LNCaP clone FGC (cell line): Measurements from ENCODE around the gene SLC2A4.

Source experiments
- DNase-seq: peaks from one replicate; pipeline ENCODE4 v3.0.0-alpha.2; 2011; ENCODE audit warnings: low read depth
- H3K4me3 ChIP-seq: 2 replicates; pipeline ENCODE4 v1.5.1; 2011; ENCODE audit warnings: mild to moderate bottlenecking, low read depth, low read length, control low read depth
- TF ChIP-seq, protein P1 (sequence below): IDR thresholded peaks from 2 replicates; pipeline ENCODE4 v1.5.1; 2012; ENCODE audit warnings: mild to moderate bottlenecking; ENCODE audit not compliant: control insufficient read depth, insufficient read depth; ENCODE audit errors: extremely low read depth

The SLC2A4 gene

DNA sequence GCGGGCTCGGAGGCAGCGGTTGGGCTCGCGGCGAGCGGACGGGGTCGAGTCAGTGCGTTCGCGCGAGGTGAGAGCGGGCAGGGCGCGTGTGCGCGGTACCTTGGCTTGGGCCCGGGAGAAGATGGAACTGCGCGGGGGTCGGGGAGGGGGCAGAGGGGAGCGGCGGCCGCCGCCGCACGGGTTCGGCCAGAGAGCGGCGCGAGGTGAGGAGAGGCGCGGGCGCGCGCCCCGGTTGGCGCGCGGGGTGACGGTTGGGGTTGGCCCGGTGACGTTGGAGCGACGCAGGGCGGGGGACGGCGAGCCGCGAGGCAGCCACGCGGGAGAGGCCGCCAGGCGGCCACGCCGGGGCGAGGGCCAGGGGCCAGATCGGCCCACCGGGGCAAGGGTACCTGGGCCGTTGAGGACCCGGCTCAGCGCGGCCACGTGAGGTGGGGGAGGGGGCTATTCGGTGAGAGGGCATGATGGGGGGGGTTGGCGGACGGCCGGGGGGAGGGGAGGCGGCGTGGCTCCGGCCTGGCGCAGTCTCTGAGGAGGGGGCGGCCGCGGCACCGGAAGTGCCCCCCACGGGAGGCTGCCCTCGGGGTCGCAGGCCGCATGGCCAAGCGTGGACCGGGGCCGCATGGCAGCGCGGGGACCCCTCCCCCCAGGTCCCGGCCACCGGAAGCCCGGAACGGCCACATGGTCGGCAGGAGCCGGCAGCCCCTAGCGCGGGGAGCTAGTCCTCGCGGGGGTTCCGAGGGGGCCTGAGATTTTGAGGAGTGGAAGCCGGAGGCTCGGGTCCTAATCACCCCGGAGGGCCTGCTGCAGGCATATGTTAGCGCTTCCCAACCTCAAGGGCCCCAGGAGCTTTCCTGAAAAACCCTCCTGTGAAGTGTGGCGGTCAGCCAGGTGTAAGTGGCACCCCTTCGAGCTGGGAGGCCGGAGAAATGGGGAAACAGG lies 26.4 kb downstream of the SLC2A4 start:
- DNase-seq, result no peak
- peak overlapping the region; percentile 66 for H3K4me3 ChIP-seq
- TF ChIP-seq, protein P1, sequence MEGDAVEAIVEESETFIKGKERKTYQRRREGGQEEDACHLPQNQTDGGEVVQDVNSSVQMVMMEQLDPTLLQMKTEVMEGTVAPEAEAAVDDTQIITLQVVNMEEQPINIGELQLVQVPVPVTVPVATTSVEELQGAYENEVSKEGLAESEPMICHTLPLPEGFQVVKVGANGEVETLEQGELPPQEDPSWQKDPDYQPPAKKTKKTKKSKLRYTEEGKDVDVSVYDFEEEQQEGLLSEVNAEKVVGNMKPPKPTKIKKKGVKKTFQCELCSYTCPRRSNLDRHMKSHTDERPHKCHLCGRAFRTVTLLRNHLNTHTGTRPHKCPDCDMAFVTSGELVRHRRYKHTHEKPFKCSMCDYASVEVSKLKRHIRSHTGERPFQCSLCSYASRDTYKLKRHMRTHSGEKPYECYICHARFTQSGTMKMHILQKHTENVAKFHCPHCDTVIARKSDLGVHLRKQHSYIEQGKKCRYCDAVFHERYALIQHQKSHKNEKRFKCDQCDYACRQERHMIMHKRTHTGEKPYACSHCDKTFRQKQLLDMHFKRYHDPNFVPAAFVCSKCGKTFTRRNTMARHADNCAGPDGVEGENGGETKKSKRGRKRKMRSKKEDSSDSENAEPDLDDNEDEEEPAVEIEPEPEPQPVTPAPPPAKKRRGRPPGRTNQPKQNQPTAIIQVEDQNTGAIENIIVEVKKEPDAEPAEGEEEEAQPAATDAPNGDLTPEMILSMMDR, result no peak

GRCh38 chr17:7308625-7309433 lies 27.3 kb downstream of the SLC2A4 start:
- H3K4me3 ChIP-seq, result peak overlapping the region; percentile 66
- DNase-seq, result no peak
- TF ChIP-seq, protein P1, result no peak

GRCh38 chr17:7309628-7310027 lies 28.1 kb downstream of the SLC2A4 start:
- no peak for DNase-seq
- H3K4me3 ChIP-seq, result peak overlapping the region; percentile 66
- TF ChIP-seq, protein P1, result no peak

- TF ChIP-seq, protein P1, result no peak
- no peak for DNase-seq
- no peak overlapping the region for H3K4me3 ChIP-seq
These were observed 29.7 kb downstream of the SLC2A4 start for GRCh38 chr17:7311110-7311705.

DNA sequence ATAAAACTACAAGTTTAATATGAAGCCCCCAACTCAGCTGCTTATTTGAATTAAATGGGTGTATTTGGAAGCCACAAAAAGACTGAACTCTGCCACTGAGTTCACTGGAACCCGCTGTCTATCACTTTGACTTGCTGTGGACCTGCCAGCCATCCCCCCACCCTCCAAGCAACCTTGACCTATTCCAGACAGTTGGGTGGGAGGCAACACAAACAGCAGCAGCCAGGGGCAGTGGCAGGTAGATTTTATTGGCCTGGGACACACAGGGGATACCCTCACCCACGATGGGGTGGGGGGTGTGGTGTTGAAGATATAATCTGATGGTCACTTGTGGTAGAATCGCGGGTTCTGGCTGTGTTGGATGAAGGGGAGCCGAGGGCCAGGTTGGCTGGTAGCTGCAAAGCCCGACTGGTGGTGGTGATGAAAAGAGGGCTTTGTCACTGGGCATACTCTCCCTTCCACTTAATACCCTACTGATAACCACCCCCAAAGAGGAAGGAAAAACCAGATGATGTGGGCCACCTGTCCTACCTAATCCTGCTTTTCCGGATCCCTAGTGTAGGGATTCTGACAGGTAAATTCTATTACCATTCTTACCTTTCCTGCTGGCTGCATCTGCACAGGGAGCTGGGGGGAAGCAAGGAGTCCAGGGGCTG lies 31.0 kb downstream of the SLC2A4 start:
- H3K4me3 ChIP-seq, result no peak overlapping the region
- TF ChIP-seq, protein P1, result no peak
- DNase-seq, result no peak

DNA sequence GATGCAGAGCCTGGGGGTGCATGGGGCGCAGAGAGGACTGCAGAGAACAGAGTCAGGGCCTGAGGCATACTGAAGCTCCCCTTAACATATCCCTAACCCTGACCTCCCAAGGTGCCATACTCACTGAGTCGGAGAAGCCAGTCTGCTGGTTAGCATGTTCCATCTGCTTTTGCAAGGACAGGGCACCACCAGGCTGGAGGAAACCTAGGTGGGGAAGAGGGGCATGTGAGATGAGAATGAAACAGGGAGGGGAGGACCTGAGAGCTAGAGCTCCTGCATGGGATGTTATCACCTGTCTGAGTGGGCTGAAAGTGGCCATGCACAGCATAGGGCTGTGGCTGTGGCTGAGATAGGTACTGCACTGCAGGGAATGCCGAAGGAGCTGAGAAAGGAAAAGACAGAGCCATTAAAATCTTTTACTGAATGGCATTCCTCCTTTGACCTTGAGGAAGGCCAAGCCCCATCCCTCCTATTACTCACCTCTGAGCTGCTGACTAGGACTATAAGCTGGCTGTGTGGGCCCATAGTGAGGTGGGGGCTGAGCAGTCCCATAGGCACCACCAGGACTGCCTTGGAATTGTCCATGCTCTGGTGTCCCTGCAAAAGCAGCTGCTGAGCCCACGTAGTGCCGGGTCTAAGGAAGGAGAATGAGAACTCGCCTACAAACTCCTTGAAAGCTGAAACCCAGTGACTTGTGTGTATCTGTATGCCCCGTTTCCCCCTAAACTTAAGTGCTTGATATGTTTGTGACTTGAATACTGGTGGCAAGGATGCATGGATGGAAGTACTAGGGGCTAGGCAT lies 31.8 kb downstream of the SLC2A4 start:
- H3K4me3 ChIP-seq, result no peak overlapping the region
- DNase-seq, result no peak
- TF ChIP-seq, protein P1, result no peak
